K562 (cell line): Measurements from ENCODE around the gene FARP1. TPM values are rescaled to one million over a fixed set of nuclear protein-coding genes. Genes with fewer than 3 reads are reported as not detected.

Experiments used
- ATAC-seq: fragments of 200-7000 bp; cut with Tn5 transposase; 3 replicates; pipeline ENCODE4 v1.9.1; 2020; ENCODE audit warnings: moderate library complexity
- BruUV-seq: library from RNA; stranded (reverse); fragments of 400-500 nt; replicated peaks from 2 replicates; lab custom pipeline; 2021; lab: Mats Ljungman, UMichigan
- CTCF ChIA-PET: fragments of 300-600 bp; formaldehyde crosslinking; extraction: SDS; loops from one replicate; lab custom pipeline; 2021; ENCODE audit warnings: low intra/inter-chr PET ratio; lab: Yijun Ruan, JAX
- POLR2A ChIA-PET: fragments of 300-600, 350-650 bp; sonication (Branson Sonifier 250); formaldehyde crosslinking; extraction: SDS; loops from one replicate; lab custom pipeline; 2021; ENCODE audit warnings: antibody characterized with exemption, inconsistent platforms; lab: Yijun Ruan, JAX
- DNase-seq, 4 experiments: peaks; one replicate each; pipeline versions ENCODE4 v3.0.0 to v3.0.0-alpha.2; 2011 to 2018; ENCODE audit warnings: low spot score in 3 of 4, mixed read lengths in 3 of 4; ENCODE audit errors: extremely low read depth in 1 of 4
- FAIRE-seq: peaks from 2 replicates; lab custom pipeline; 2011; peaks lifted over from hg19 to GRCh38; lab: Jason Lieb, UNC
- H2AFZ ChIP-seq: 2 replicates; pipeline ENCODE4 v1.6.0; 2011; ENCODE audit warnings: low read depth, low read length, control low read depth, inconsistent platforms
- H3K27ac ChIP-seq: fragments of 200-600 bp; 3 replicates; pipeline ENCODE4 v1.8.0; 2011; ENCODE audit warnings: low read depth, mild to moderate bottlenecking, control low read depth, inconsistent platforms, low read length, moderate library complexity, mixed read lengths; ENCODE audit errors: extremely low read depth
- H3K27me3 ChIP-seq, 2 experiments: fragments of 300-600 bp in 1 of 2; 2 replicates in 1 of 2; 3 replicates in 1 of 2; pipeline versions ENCODE4 v1.6.0 to v1.8.0; 2011; ENCODE audit warnings: inconsistent platforms in 2 of 2, low read length in 2 of 2, mild to moderate bottlenecking in 1 of 2, mixed read lengths in 1 of 2, moderate library complexity in 1 of 2; ENCODE audit not compliant: control insufficient read depth in 2 of 2, insufficient read depth in 2 of 2
- H3K36me3 ChIP-seq: fragments of 300-600 bp; 3 replicates; pipeline ENCODE4 v1.8.0; 2011; ENCODE audit warnings: mild to moderate bottlenecking, low read length, inconsistent platforms; ENCODE audit not compliant: control insufficient read depth, insufficient read depth
- H3K4me1 ChIP-seq, 2 experiments: fragments of 200-600 bp in 1 of 2; replicated peaks in 1 of 2; 2 replicates in 1 of 2; 3 replicates in 1 of 2; pipeline versions ENCODE4 v1.5.1 to v1.8.0; 2011; ENCODE audit warnings: inconsistent platforms in 2 of 2, low read length in 2 of 2, mild to moderate bottlenecking in 1 of 2, mixed read lengths in 1 of 2, moderate library complexity in 1 of 2; ENCODE audit not compliant: control insufficient read depth in 2 of 2, insufficient read depth in 2 of 2
- H3K4me2 ChIP-seq: 2 replicates; pipeline ENCODE4 v1.6.1; 2011; ENCODE audit warnings: low read length, control low read depth, inconsistent platforms, mixed read lengths; ENCODE audit not compliant: insufficient read depth
- H3K4me3 ChIP-seq: fragments of 200-600 bp; sonication (generic), shearing (Covaris generic); 2 replicates; pipeline ENCODE4 v1.5.1; 2016; ENCODE audit warnings: control low read depth, inconsistent platforms
- H3K79me2 ChIP-seq: fragments of 200-600 bp; 3 replicates; pipeline ENCODE4 v1.8.0; 2011; ENCODE audit warnings: low read length, inconsistent platforms; ENCODE audit not compliant: control insufficient read depth, insufficient read depth
- H3K9ac ChIP-seq, 2 experiments: 2 replicates each; pipeline versions ENCODE4 v1.6.0 to v1.6.1; 2011; ENCODE audit warnings: low read depth in 2 of 2, low read length in 2 of 2, control low read depth in 1 of 2, inconsistent platforms in 1 of 2, mild to moderate bottlenecking in 1 of 2, mixed read lengths in 1 of 2; ENCODE audit not compliant: insufficient read depth in 1 of 2
- H3K9me1 ChIP-seq: one replicate; pipeline ENCODE4 v1.6.0; 2011; ENCODE audit warnings: inconsistent platforms, mild to moderate bottlenecking, low read length, moderate library complexity; ENCODE audit not compliant: control insufficient read depth, insufficient read depth
- H3K9me3 ChIP-seq: replicated peaks from 2 replicates; pipeline ENCODE4 v1.5.1; 2011; ENCODE audit warnings: low read depth, low read length, inconsistent platforms; ENCODE audit not compliant: control insufficient read depth, insufficient read depth
- H4K20me1 ChIP-seq: replicated peaks from 2 replicates; pipeline ENCODE4 v1.6.1; 2011; ENCODE audit warnings: low read length, inconsistent platforms, mixed read lengths; ENCODE audit not compliant: control insufficient read depth, insufficient read depth
- MYNN ChIP-seq, 2 experiments: sonication (generic); formaldehyde crosslinking in 1 of 2; IDR thresholded peaks; 2 replicates each; pipeline versions ENCODE4 v1.5.0 to v1.6.1; 2016 to 2020; ENCODE audit warnings: antibody characterized with exemption in 1 of 2, missing genetic modification reagents in 1 of 2
- NFYB ChIP-seq: IDR thresholded peaks from 2 replicates; pipeline ENCODE4 v1.6.1; 2011; ENCODE audit warnings: mild to moderate bottlenecking, moderate library complexity; ENCODE audit not compliant: insufficient read length; ENCODE audit errors: extremely low read depth
- PRDM10 ChIP-seq: fragments of 450-650 bp; IDR thresholded peaks from 2 replicates; pipeline ENCODE4 v1.6.1; 2018; ENCODE audit not compliant: partially characterized antibody
- USF2 ChIP-seq: sonication (generic); formaldehyde crosslinking; IDR thresholded peaks from 2 replicates; pipeline ENCODE4 v1.5.0; 2020; ENCODE audit warnings: missing genetic modification reagents
- ZSCAN29 ChIP-seq: fragments of 450-650 bp; IDR thresholded peaks from 2 replicates; pipeline ENCODE4 v1.6.1; 2017
- WGBS: fragments of 100-300 bp; shearing (Covaris generic); methylation state at CpG from one replicate; pipeline ENCODE4 v1.1.6; 2016; ENCODE audit warnings: low coverage, mixed read lengths; ENCODE audit not compliant: insufficient coverage; ENCODE audit errors: missing lambda C conversion rate; 5-methylcytosine and 5-hydroxymethylcytosine counted together
- in situ Hi-C: fragments of 300-500 bp; cut with MboI; formaldehyde crosslinking; loops from 4 replicates; pipeline ENCODE4 v1.15.0; 2018; ENCODE audit warnings: inconsistent platforms, mixed read lengths
- intact Hi-C: fragments of 100-400 bp; cut with micrococcal nuclease; formaldehyde crosslinking; loops from 2 replicates; pipeline ENCODE4 v1.14.2; 2022
- polyA plus RNA-seq, 8 experiments: library from polyadenylated mRNA; depleted of rRNA in 4 of 8; stranded (reverse) in 5 of 8; unstranded in 3 of 8; fragments of >200 nt; fragmentation: Nextera tagmentation in 2 of 8; fragmentation: Illumina TruSeq in 1 of 8; extraction: Ambion mirVana in 2 of 8; extraction: Trizol in 1 of 8; gene quantifications; 2 replicates each; pipeline versions ENCODE4 v1.2.1 to v1.2.3, GENCODE V29; 2011 to 2014; ENCODE audit warnings: inconsistent platforms in 1 of 8, missing spikeins in 1 of 8
- total RNA-seq, 7 experiments: library from RNA; depleted of rRNA in 6 of 7; stranded (reverse); fragments of >200 nt in 6 of 7; fragmentation: Illumina TruSeq in 2 of 7; extraction: Trizol in 2 of 7; gene quantifications; 2 replicates each; pipeline versions ENCODE4 v1.2.1 to v1.2.3, GENCODE V29; 2011 to 2021; ENCODE audit warnings: low replicate concordance in 1 of 7

FARP1 gene
- total and polyA plus RNA-seq, 9 of the 15 experiments (the other 6 are each of a cell fraction or from before 2014, with no cell fraction given): 0.03 to 0.29 (median 0.05) TPM; not detected in 3

- TF ChIP-seq PRDM10 (no peak), ZSCAN29 (no peak), MYNN (IDR thresholded peaks at IDR 0.05) (no peak), MYNN (CRISPR knock-in tag; IDR thresholded peaks at IDR 0.05) (no peak)
- TF ChIP-seq, all 486 proteins: peak for 0
These were observed 34.6 kb upstream of the FARP1 start (continued) for GRCh38 chr13:98108341-98108740.

GRCh38 chr13:98109226-98109853, 33.6 kb upstream of the FARP1 start:
- FAIRE-seq: no peak
- ATAC-seq: no peak
- POLR2A ChIA-PET: no interaction called here
- Histone ChIP-seq H3K9me1 (no peaks in the 10 kb centered on the region), H4K20me1 (no peaks in the 10 kb centered on the region), H3K4me3 (no peak overlapping the region), H3K79me2 (no peaks in the 10 kb centered on the region), H2AFZ (no peak overlapping the region), H3K36me3 (no peaks in the 10 kb centered on the region), H3K4me2 (no peak overlapping the region), H3K4me1 (no peaks in the 10 kb centered on the region; a peak in 1 of 5 replicates), H3K9me3 (no peaks in the 10 kb centered on the region), H3K27ac (no peak overlapping the region), H3K9ac (no peak overlapping the region), H3K27me3 (peaks cover 0 to 4% of the 10 kb centered on the region in 2 experiments; a peak in 1 of 5 replicates)
- BruUV-seq: no TSS peak
- no peak for DNase-seq
- TF ChIP-seq NFYB: peak; percentile 32
- no peak for TF ChIP-seq USF2 (CRISPR knock-in tag)
- intact Hi-C loops (no loop called here), in situ Hi-C loops (no loop called here)
- WGBS: 3% methylated on average over 7 of the region's 7 CpGs
- CTCF ChIA-PET: no interaction called here
